Retinal pigment epithelial cell (primary cell): ENCODE results near the gene PAFAH1B1.
"Not testable (repeated sequence)": the region's sequence is repeated elsewhere in the genome, so short reads cannot be mapped to it uniquely, and the experiment has no call there.

Source experiments
- DNase-seq: peaks from one replicate; pipeline ENCODE4 v3.0.0-alpha.2; 2010; ENCODE audit warnings: low read depth
- H3K4me3 ChIP-seq: 2 replicates; pipeline ENCODE4 v1.5.1; 2011; ENCODE audit warnings: mild to moderate bottlenecking, low read length, control low read depth, moderate library complexity
- CTCF ChIP-seq: conservative IDR thresholded peaks from 2 replicates; pipeline ENCODE4 v1.5.1; 2011; ENCODE audit warnings: low read depth, low read length, control low read depth, inconsistent platforms

Gene PAFAH1B1

DNA sequence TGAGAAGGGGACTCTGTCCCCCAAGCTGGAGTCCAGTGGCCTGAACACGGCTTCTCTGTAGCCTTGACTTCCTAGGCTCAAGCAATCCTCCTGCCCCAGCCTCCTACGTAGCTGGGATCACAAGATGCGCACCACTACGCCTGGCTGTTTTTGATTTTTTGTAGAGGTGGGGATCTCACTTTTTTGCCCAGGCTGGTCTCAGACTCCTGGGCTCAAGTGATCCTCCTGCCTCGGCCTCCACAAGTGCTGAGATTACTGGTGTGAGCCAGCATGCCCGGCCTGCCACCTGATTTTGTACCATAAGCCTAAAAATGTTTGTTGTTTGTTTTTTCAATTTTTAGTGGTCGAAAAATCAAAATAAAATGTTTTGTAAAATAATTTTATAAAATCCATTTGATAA is 19.2 kb downstream of the PAFAH1B1 start:
- no peak for DNase-seq
- H3K4me3 ChIP-seq: no peak overlapping the region
- TF ChIP-seq CTCF: no peak

GRCh38 chr17:2613089-2613808 is 19.8 kb downstream of the PAFAH1B1 start:
- no peak overlapping the region for H3K4me3 ChIP-seq
- no peak for DNase-seq
- TF ChIP-seq CTCF: no peak

GRCh38 chr17:2615882-2616281 is 22.4 kb downstream of the PAFAH1B1 start:
- no peak overlapping the region for H3K4me3 ChIP-seq
- DNase-seq: no peak
- no peak for TF ChIP-seq CTCF

DNA sequence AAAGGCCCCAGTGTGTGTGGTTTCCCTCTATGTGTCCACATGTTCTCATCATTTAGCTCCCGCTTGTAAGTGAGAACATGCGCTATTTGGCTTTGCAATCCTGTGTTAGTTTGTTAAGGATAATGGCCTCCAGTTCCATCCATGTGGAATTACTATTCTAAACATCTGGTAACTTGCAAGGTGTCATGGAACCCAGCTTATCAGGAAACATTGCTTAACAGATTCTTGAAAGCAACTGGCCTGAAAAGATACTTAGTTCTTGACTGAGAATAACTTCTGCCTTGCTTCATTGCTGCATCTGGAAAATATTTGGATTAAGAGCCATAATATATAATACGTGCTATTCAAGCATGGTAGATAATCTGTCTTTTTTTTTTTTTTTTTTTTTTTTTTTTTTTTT is 27.8 kb downstream of the PAFAH1B1 start:
- TF ChIP-seq CTCF: no peak
- H3K4me3 ChIP-seq: no peak overlapping the region
- no peak for DNase-seq

DNA sequence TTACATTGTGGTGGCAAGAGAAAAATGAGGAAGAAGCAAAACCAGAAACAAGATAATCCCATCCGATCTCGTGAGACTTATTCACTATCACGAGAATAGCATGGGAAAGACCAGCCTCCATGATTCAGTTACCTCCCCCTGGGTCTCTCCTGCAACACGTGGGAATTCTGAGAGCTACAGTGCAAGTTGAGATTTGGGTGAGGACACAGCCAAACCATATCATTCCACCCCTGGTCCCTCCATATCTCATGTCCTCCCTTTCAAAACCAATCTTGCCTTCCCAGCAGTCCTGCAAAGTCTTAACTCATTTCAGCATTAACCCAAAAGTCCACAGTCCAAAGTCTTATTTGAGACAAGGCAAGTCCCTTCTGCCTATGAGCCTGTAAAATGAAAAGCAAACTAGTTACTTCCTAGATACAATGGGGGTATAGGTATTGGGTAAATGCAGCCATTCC is 28.5 kb downstream of the PAFAH1B1 start:
- not testable (repeated sequence) for H3K4me3 ChIP-seq, DNase-seq

DNA sequence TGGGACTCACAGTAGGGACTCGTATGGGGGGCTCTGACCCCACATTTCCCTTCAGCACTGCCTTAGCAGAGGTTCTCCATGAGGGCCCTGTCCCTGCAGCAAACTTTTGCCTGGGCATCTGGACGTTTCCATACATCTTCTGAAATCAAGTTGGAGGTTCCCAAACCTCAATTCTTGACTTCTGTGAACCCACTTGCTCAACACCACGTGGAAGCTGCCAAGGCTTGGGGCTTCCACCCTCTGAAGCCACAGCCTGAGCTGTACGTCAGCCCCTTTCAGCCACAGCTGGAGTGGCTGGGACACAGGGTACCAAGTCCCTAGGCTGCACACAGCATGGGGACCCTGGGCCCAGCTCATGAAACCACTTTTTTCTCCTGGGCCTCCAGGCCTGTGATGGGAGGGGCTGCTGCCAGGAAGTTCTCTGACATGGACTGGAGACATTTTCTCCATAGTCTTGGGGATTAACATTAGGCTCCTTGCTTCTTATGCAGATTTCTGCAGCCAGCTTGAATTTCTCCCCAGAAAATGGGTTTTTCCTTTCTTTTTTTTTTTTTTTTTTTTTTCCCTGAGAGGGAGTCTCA is 29.4 kb downstream of the PAFAH1B1 start:
- H3K4me3 ChIP-seq, DNase-seq: not testable (repeated sequence)

- TF ChIP-seq CTCF: no peak
Measured at GRCh38 chr17:2624292-2624731, 30.9 kb downstream of the PAFAH1B1 start.

DNA sequence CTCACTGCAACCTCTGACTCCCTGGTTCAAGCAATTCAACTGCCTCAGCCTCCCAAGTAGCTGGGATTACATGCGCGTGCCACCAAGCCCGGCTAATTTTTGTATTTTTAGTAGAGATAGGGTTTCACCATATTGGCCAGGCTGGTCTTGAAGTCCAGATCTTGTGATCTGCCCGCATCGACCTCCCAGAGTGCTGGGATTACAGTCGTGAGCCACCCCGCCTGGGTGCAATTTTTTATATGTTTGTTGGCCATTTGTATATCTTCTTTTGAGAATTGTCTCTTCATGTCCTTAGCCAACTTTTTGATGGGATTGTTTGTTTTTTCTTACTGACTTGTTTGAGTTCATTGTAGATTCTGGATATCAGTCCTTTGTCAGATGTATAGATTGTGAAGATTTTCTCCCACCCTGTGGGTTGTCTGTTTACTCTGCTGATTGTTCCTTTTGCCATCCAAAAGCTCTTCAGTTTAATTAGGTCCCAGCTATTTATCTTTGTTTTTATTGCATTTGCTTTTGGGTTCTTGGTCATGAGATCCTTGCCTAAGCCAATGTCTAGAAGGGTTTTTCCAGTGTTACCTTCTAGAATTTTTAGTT is 33.3 kb downstream of the PAFAH1B1 start:
- DNase-seq, H3K4me3 ChIP-seq: not testable (repeated sequence)

More at GRCh38 chr17:2624292-2624731, 30.9 kb downstream of the PAFAH1B1 start:
- no peak for DNase-seq
- H3K4me3 ChIP-seq: no peak overlapping the region

- H3K4me3 ChIP-seq, DNase-seq: not testable (repeated sequence)
Measured at GRCh38 chr17:2628922-2629321, 35.5 kb downstream of the PAFAH1B1 start.
